Smooth muscle cell of the coronary artery (primary cell): ENCODE results near the gene NSA2. TPM values are rescaled to one million over a fixed set of nuclear protein-coding genes. Genes with fewer than 3 reads are reported as not detected.

Experiments
- total RNA-seq: library from RNA; depleted of rRNA; stranded (reverse); fragments of >200 nt; gene quantifications from 2 replicates; pipeline ENCODE4 v1.2.3, GENCODE V29; 2014; ENCODE audit warnings: low replicate concordance

Gene NSA2
- total RNA-seq = 68.6 and 76.0 TPM in 2 replicates

GRCh38 chr5:74766849-74767578 is at the start of gene NSA2, which contains the start of gene GFM2:
Gene NSA2, plus strand, starts transcription at chr5:74767249. Its CDS starts 112 bp downstream, at chr5:74767361.
Gene GFM2, minus strand, starts transcription at chr5:74767117. Its CDS starts 3,375 bp downstream, at chr5:74763742.

Other genes starting within 250 kb of the NSA2 start
- 12.5 and 186 TPM in 2 replicates for gene ENC1, start 126.5 kb upstream of the NSA2 start, total RNA-seq
- gene HEXB, start 82.0 kb upstream of the NSA2 start, total RNA-seq = 198 and 366 TPM in 2 replicates
- gene GFM2, start 132 bp upstream of the NSA2 start, total RNA-seq = 21.9 and 40.7 TPM in 2 replicates
- gene FAM169A, start 99.1 kb downstream of the NSA2 start, total RNA-seq = under 0.01 and 0.60 TPM in 2 replicates